ENCODE data around the gene NBEAL1.
"Not testable (repeated sequence)": the region's sequence is repeated elsewhere in the genome, so short reads cannot be mapped to it uniquely, and the experiment has no call there.

NBEAL1 gene

DNA sequence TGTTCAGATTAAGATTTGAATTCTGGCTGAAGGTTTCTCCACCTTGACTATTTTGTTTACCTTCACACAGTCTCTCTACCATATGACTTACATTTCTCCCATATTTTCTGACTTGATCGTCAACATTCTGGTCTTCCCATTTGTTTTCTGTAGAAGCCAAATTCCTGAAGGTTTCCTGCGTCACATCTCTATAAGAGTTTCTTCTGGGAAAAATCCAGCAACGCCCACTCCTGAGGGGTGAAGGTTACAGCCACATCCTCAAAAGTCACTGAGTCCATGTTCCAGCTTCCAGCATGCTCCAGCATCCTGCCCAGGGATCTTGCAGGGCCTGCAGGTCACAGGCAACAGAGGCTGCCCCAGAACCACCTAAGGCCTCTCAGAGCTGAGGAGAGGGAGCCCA, 47.5 kb downstream of the NBEAL1 start:
- no peak overlapping the region for H3K4me3 ChIP-seq (ENCODE audit: low read depth, low read length)
- TF ChIP-seq, protein P1, sequence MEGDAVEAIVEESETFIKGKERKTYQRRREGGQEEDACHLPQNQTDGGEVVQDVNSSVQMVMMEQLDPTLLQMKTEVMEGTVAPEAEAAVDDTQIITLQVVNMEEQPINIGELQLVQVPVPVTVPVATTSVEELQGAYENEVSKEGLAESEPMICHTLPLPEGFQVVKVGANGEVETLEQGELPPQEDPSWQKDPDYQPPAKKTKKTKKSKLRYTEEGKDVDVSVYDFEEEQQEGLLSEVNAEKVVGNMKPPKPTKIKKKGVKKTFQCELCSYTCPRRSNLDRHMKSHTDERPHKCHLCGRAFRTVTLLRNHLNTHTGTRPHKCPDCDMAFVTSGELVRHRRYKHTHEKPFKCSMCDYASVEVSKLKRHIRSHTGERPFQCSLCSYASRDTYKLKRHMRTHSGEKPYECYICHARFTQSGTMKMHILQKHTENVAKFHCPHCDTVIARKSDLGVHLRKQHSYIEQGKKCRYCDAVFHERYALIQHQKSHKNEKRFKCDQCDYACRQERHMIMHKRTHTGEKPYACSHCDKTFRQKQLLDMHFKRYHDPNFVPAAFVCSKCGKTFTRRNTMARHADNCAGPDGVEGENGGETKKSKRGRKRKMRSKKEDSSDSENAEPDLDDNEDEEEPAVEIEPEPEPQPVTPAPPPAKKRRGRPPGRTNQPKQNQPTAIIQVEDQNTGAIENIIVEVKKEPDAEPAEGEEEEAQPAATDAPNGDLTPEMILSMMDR (IDR thresholded peaks at IDR 0.05; ENCODE audit: borderline replicate concordance, insufficient read depth, low read depth, low read length), result no peak

DNA sequence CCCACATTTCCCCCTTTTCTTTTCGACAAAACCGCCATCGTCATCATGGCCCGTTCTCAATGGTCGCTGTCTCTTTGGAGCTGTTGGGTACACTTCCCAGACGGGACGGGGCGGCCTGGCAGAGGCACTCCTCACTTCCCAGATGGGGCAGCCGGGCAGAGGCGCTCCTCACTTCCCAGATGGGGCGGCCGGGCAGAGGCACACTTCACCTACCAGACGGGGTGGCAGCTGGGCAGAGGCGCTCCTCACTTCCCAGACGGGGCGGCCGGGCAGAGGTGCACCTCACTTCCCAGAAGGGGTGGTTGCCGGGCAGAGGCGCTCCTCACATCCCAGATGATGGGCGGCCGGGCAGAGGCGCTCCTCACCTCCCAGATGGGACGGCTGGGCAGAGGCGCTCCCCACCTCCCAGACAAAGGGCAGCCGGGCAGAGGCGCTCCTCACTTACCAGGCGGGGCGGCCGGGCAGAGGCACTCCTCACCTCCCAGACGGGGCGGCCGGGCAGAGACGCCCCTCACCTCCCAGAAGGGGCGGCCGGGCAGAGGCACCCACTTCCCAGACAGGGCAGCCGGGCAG, 51.9 kb downstream of the NBEAL1 start:
- H3K4me3 ChIP-seq (ENCODE audit: low read depth, low read length), result not testable (repeated sequence)

DNA sequence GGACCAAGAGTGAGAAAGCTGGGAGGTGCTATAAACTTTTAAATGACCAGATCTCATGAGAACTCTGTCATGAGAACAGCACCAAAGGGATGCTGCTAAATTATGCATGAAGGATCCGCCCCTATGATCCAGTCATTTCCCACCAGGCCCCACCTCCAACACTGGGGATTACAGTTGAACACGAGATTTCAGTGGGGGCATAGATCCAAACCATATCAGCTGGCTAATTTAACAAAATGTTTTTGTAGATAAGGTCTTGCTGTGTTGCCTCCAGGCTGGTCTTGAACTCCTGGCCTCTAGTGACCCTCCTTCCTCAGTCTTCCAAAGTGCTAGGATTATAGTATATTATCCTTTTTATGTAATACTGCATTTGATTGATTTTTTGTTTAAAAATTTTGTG, 56.0 kb downstream of the NBEAL1 start:
- H3K4me3 ChIP-seq (ENCODE audit: low read depth, low read length), result no peak overlapping the region
- TF ChIP-seq, protein P1 (IDR thresholded peaks at IDR 0.05; ENCODE audit: borderline replicate concordance, insufficient read depth, low read depth, low read length), result no peak

DNA sequence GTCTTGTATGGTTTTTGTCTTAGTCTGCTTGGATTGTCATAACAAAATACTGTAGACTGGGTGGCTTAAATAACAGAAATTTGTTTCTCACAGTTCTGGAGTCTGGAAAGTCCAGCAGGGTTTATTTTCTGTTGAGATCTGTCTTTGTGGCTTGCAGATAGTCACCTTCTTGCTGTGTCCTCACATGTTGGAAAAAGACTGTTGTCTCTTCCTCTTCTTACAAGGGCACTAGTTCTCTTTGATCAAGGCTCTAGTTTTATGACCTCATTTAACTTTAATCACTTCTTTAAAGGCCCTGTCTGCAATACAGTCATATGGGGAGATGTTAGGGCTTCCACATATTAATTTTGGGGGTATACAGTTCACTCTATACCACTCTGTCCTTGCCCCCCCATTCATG, 56.5 kb downstream of the NBEAL1 start:
- TF ChIP-seq, protein P1 (IDR thresholded peaks at IDR 0.05; ENCODE audit: borderline replicate concordance, insufficient read depth, low read depth, low read length), result no peak
- no peak overlapping the region for H3K4me3 ChIP-seq (ENCODE audit: low read depth, low read length)

DNA sequence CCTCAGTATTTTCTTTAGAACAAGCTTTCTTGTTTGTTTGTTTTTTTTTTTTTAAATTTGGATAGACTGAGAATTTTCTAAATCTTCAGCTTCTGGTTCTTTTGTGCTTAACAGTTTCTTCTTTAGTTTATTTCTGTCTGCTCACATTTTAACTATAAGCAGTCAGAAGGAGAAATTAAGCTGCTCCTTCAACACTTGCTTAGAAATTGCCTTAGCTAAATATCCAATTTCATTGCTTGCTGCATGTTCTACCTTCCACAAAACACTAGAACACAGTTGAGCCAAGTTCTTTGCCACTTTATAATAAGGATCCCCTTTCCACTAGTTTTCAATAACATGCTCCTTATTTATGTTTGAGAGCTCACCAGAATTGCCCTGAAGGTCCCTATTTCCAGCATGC, 57.7 kb downstream of the NBEAL1 start:
- TF ChIP-seq, protein P1 (IDR thresholded peaks at IDR 0.05; ENCODE audit: borderline replicate concordance, insufficient read depth, low read depth, low read length), result no peak

DNA sequence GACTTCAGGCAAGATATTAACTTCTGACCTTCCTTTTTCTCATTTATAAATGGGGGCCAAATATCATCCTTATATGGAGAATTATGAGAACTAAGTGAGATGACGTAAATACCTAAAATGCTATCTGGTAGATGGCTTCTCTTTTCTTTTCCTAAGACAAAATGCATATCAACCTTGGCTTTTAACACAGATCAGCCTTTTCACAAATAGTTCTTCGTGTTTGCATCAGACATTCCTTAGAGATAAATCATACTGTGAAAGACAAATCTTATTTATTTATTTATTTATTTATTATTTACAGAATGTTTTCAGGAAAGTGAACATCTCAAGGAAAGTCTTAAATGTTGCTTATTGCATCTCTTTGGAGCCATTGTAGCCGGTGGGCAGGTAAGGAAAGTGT, 62.8 kb downstream of the NBEAL1 start:
- H3K4me3 ChIP-seq (ENCODE audit: low read depth, low read length), result no peak overlapping the region
- TF ChIP-seq, protein P1 (IDR thresholded peaks at IDR 0.05; ENCODE audit: borderline replicate concordance, insufficient read depth, low read depth, low read length), result no peak

More for the DNA sequence above, 57.7 kb downstream of the NBEAL1 start:
- no peak overlapping the region for H3K4me3 ChIP-seq (ENCODE audit: low read depth, low read length)

DNA sequence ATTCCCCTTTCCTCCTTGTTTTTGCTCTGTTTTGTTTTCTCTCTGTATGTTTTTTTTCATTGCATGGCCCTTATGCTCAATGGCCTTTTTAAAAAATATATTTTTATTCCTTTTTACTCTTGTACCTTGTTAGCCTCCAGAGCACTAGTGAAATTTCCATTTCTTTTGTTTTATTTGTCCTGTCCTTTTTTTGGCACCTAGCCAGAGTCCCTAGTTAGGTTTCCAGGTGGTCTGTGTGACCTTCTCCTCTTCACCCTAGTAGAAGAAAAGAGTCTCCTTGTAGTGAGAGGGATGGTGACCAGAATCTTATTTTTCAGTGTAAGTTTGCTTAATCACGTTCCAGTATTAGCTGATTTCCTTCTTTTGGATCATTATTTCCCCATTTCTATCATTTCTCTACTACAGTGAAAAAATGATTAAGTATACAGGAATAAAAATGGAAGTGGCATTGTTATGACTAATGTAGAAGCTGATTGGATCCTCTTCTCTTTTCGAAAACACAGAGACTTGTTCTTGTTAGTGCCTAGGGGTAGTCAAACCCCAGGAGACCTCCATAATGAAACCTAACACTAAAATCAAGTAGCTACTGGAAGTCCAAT, 65.9 kb downstream of the NBEAL1 start:
- TF ChIP-seq, protein P1 (IDR thresholded peaks at IDR 0.05; ENCODE audit: borderline replicate concordance, insufficient read depth, low read depth, low read length), result no peak
- no peak overlapping the region for H3K4me3 ChIP-seq (ENCODE audit: low read depth, low read length)

All from GM12875 (cell line).